CD8-positive, alpha-beta memory T cell (primary cell): ENCODE data around the gene MPP7. TPM values are rescaled to one million over a fixed set of nuclear protein-coding genes. Genes with fewer than 3 reads are reported as not detected.

ENCODE experiments used
- CTCF ChIA-PET: fragments of 350-600 bp; sonication (Branson Sonifier 250); formaldehyde crosslinking; loops from one replicate; lab custom pipeline; 2021; ENCODE audit warnings: antibody characterized with exemption; lab: Charles Lee
- POLR2A ChIA-PET: fragments of 350-600 bp; sonication (Branson Sonifier 250); formaldehyde crosslinking; loops from one replicate; lab custom pipeline; 2021; ENCODE audit warnings: antibody characterized with exemption; lab: Charles Lee
- DNase-seq, 5 donors: peaks; one replicate each; pipeline versions ENCODE4 v3.0.0 to v3.0.0-alpha.2; 2020 to 2022; ENCODE audit warnings: mixed read lengths in 1 of 5
- H3K27ac ChIP-seq: one replicate; pipeline ENCODE4 v1.7.0; 2013; ENCODE audit warnings: low read depth, mild to moderate bottlenecking, low read length, moderate library complexity
- H3K27me3 ChIP-seq: 2 replicates; pipeline ENCODE4 v1.7.0; 2013; ENCODE audit warnings: low read length, mild to moderate bottlenecking; ENCODE audit not compliant: insufficient read depth, poor library complexity, severe bottlenecking
- H3K36me3 ChIP-seq: 2 replicates; pipeline ENCODE4 v1.7.0; 2013; ENCODE audit warnings: mild to moderate bottlenecking, low read length, moderate library complexity; ENCODE audit not compliant: insufficient read depth
- H3K4me1 ChIP-seq: 2 replicates; pipeline ENCODE4 v1.7.0; 2013; ENCODE audit warnings: mild to moderate bottlenecking, low read length, moderate library complexity; ENCODE audit not compliant: insufficient read depth
- H3K4me3 ChIP-seq: 2 replicates; pipeline ENCODE4 v1.7.0; 2013; ENCODE audit warnings: mild to moderate bottlenecking, low read length
- H3K9me3 ChIP-seq: 2 replicates; pipeline ENCODE4 v1.7.0; 2013; ENCODE audit warnings: mild to moderate bottlenecking, low read length
- H3K27ac Mint-ChIP-seq, 8 donors: one replicate each; pipeline ENCODE4 v1.8.0; 2020 to 2021; ENCODE audit warnings: mixed read lengths in 8 of 8, mild to moderate bottlenecking in 6 of 8, inconsistent platforms in 3 of 8, moderate library complexity in 3 of 8
- H3K27me3 Mint-ChIP-seq, 2 donors: one replicate each; pipeline ENCODE4 v1.8.0; 2020 to 2021; ENCODE audit warnings: mixed read lengths in 2 of 2, mild to moderate bottlenecking in 1 of 2, moderate library complexity in 1 of 2
- H3K36me3 Mint-ChIP-seq, 3 donors: one replicate each; pipeline ENCODE4 v1.8.0; 2020 to 2021; ENCODE audit warnings: mixed read lengths in 3 of 3, inconsistent platforms in 1 of 3, mild to moderate bottlenecking in 1 of 3
- H3K4me1 Mint-ChIP-seq, 3 donors: one replicate each; pipeline ENCODE4 v1.8.0; 2020 to 2021; ENCODE audit warnings: mixed read lengths in 3 of 3, inconsistent platforms in 1 of 3, mild to moderate bottlenecking in 1 of 3
- H3K4me3 Mint-ChIP-seq, 7 donors: one replicate each; pipeline ENCODE4 v1.8.0; 2020 to 2021; ENCODE audit warnings: mixed read lengths in 7 of 7, mild to moderate bottlenecking in 6 of 7, moderate library complexity in 4 of 7, inconsistent platforms in 2 of 7
- H3K9me3 Mint-ChIP-seq, 5 donors: one replicate each; pipeline ENCODE4 v1.8.0; 2020 to 2022; ENCODE audit warnings: mixed read lengths in 5 of 5, mild to moderate bottlenecking in 3 of 5, moderate library complexity in 2 of 5, inconsistent platforms in 1 of 5
- polyA plus RNA-seq: library from polyadenylated mRNA; unstranded; fragments of 300-500 nt; fragmentation: Illumina TruSeq; gene quantifications from one replicate; pipeline ENCODE4 v1.2.3, GENCODE V29; 2021
- total RNA-seq, 2 experiments: library from RNA; stranded (reverse); gene quantifications; one replicate each; pipeline ENCODE4 v1.2.3, GENCODE V29; 2021

MPP7 gene
- total and polyA plus RNA-seq, 3 experiments from 2014 or later: 6.6 to 22.2 (median 7.9) TPM

GRCh38 chr10:28266449-28267224 lies 36.2 kb downstream of the MPP7 start:
- H3K27me3 Mint-ChIP-seq: peaks cover 0 to 3% of the 10 kb centered on the region in 2 donors
- no peaks in the 10 kb centered on the region for H3K36me3 ChIP-seq
- no peaks in the 10 kb centered on the region for H3K9me3 Mint-ChIP-seq
- peaks cover 7 to 21% (median 15%) of the 10 kb centered on the region in 3 donors for H3K36me3 Mint-ChIP-seq
- peaks cover 4% of the 10 kb centered on the region for H3K4me1 ChIP-seq
- no peak overlapping the region for H3K4me3 Mint-ChIP-seq
- POLR2A ChIA-PET: no interaction called here
- CTCF ChIA-PET: interaction anchor here (1.0 to 1.2 kb wide), 2 partner anchors 9 to 25 kb away, joined by 3 read pairs; no protein-coding TSS in a partner anchor
- H3K27ac Mint-ChIP-seq: no peak overlapping the region
- H3K27ac ChIP-seq: no peak overlapping the region
- no peaks in the 10 kb centered on the region for H3K9me3 ChIP-seq
- H3K27me3 ChIP-seq: no peaks in the 10 kb centered on the region
- no peak for DNase-seq
- H3K4me1 Mint-ChIP-seq: peaks cover 19 to 40% (median 22%) of the 10 kb centered on the region in 3 donors
- no peak overlapping the region for H3K4me3 ChIP-seq

GRCh38 chr10:28263136-28263857 lies 39.6 kb downstream of the MPP7 start:
- Histone ChIP-seq H3K27me3 (no peaks in the 10 kb centered on the region), H3K36me3 (no peaks in the 10 kb centered on the region), H3K9me3 (no peaks in the 10 kb centered on the region), H3K4me3 (no peak overlapping the region), H3K27ac (no peak overlapping the region), H3K4me1 (peaks cover 9% of the 10 kb centered on the region)
- CTCF ChIA-PET: interaction anchor here (1.6 to 1.7 kb wide), 2 partner anchors 15 to 118 kb away, joined by 3 to 4 read pairs; no protein-coding TSS in a partner anchor
- POLR2A ChIA-PET: no interaction called here
- Mint-ChIP-seq H3K9me3 (no peaks in the 10 kb centered on the region), H3K4me3 (no peak overlapping the region), H3K27me3 (peaks cover 0 to 3% of the 10 kb centered on the region in 2 donors), H3K36me3 (peaks cover 4 to 19% (median 11%) of the 10 kb centered on the region in 3 donors), H3K27ac (peak overlapping the region in 1 of 8 donors; percentile 87), H3K4me1 (peaks cover 23 to 50% (median 23%) of the 10 kb centered on the region in 3 donors)
- no peak for DNase-seq

- H3K4me1 Mint-ChIP-seq: peaks cover 22 to 52% (median 27%) of the 10 kb centered on the region in 3 donors
- CTCF ChIA-PET: no interaction called here
- no peak for DNase-seq
Measured at GRCh38 chr10:28256776-28257175, 46.1 kb downstream of the MPP7 start.

GRCh38 chr10:28254290-28254985 lies 48.4 kb downstream of the MPP7 start:
- H3K9me3 Mint-ChIP-seq: no peaks in the 10 kb centered on the region
- POLR2A ChIA-PET: no interaction called here
- CTCF ChIA-PET: interaction anchor here (1.0 to 1.8 kb wide), 2 partner anchors 13 to 139 kb away, joined by 3 to 4 read pairs; no protein-coding TSS in a partner anchor
- no peak overlapping the region for H3K27ac Mint-ChIP-seq
- Histone ChIP-seq H3K4me3 (no peak overlapping the region), H3K27me3 (no peaks in the 10 kb centered on the region), H3K9me3 (no peaks in the 10 kb centered on the region), H3K4me1 (no peaks in the 10 kb centered on the region), H3K27ac (no peak overlapping the region), H3K36me3 (no peaks in the 10 kb centered on the region)
- H3K36me3 Mint-ChIP-seq: peaks cover 0 to 3% (median 2%) of the 10 kb centered on the region in 3 donors
- DNase-seq: no peak
- H3K4me1 Mint-ChIP-seq: peaks cover 9 to 39% (median 21%) of the 10 kb centered on the region in 3 donors
- H3K27me3 Mint-ChIP-seq: no peaks in the 10 kb centered on the region
- H3K4me3 Mint-ChIP-seq: no peak overlapping the region

More at GRCh38 chr10:28256776-28257175, 46.1 kb downstream of the MPP7 start:
- POLR2A ChIA-PET: no interaction called here
- no peak overlapping the region for H3K4me3 Mint-ChIP-seq
- H3K27ac ChIP-seq: no peak overlapping the region
- no peak overlapping the region for H3K4me3 ChIP-seq
- no peak overlapping the region for H3K27ac Mint-ChIP-seq
- no peaks in the 10 kb centered on the region for H3K9me3 Mint-ChIP-seq
- peaks cover 9% of the 10 kb centered on the region for H3K4me1 ChIP-seq
- peaks cover 0 to 4% (median 0%) of the 10 kb centered on the region in 3 donors for H3K36me3 Mint-ChIP-seq
- no peaks in the 10 kb centered on the region for H3K36me3 ChIP-seq
- H3K9me3 ChIP-seq: no peaks in the 10 kb centered on the region
- H3K27me3 ChIP-seq: no peaks in the 10 kb centered on the region
- no peaks in the 10 kb centered on the region for H3K27me3 Mint-ChIP-seq

GRCh38 chr10:28253169-28253785 lies 49.6 kb downstream of the MPP7 start:
- no peak for DNase-seq
- Mint-ChIP-seq H3K36me3 (peaks cover 0 to 4% (median 3%) of the 10 kb centered on the region in 3 donors), H3K27ac (no peak overlapping the region), H3K27me3 (no peaks in the 10 kb centered on the region), H3K4me3 (no peak overlapping the region), H3K9me3 (no peaks in the 10 kb centered on the region), H3K4me1 (peaks cover 13 to 36% (median 25%) of the 10 kb centered on the region in 3 donors)
- Histone ChIP-seq H3K27me3 (no peaks in the 10 kb centered on the region), H3K36me3 (no peaks in the 10 kb centered on the region), H3K4me3 (no peak overlapping the region), H3K9me3 (no peaks in the 10 kb centered on the region), H3K4me1 (no peaks in the 10 kb centered on the region), H3K27ac (no peak overlapping the region)
- ChIA-PET POLR2A (no interaction called here), CTCF (interaction anchor here (1.0 to 1.4 kb wide), 3 partner anchors 12 to 128 kb away, joined by 3 to 4 read pairs (median 3); no protein-coding TSS in a partner anchor)

Other genes starting within 250 kb of the MPP7 start
- 100 to 1,000 TPM; 134 to 142 TPM for gene WAC, start 230.1 kb upstream of the MPP7 start, total RNA-seq
- 119 TPM for gene WAC, start 230.1 kb upstream of the MPP7 start, polyA plus RNA-seq